Suprapubic skin (tissue), 4 donors: ENCODE results near the gene RAB40C. TPM values are rescaled to one million over a fixed set of nuclear protein-coding genes. Genes with fewer than 3 reads are reported as not detected.

ENCODE experiments used
- DNase-seq, 2 donors: peaks; one replicate each; pipeline ENCODE4 v3.0.0-alpha.2; 2019; ENCODE audit warnings: low spot score in 2 of 2
- H3K27ac ChIP-seq: fragments of 200-600 bp; sonication (generic); one replicate; pipeline ENCODE4 v1.5.1; 2019
- H3K27me3 ChIP-seq: fragments of 200-600 bp; sonication (generic); one replicate; pipeline ENCODE4 v1.5.1; 2019
- H3K36me3 ChIP-seq: fragments of 200-600 bp; sonication (generic); one replicate; pipeline ENCODE4 v1.5.1; 2019
- H3K4me1 ChIP-seq: fragments of 200-600 bp; sonication (generic); one replicate; pipeline ENCODE4 v1.5.1; 2019
- H3K4me3 ChIP-seq: fragments of 200-600 bp; sonication (generic); one replicate; pipeline ENCODE4 v1.5.1; 2019; ENCODE audit warnings: mild to moderate bottlenecking
- H3K9me3 ChIP-seq: fragments of 200-600 bp; sonication (generic); one replicate; pipeline ENCODE4 v1.5.1; 2019
- EP300 ChIP-seq: sonication (generic); formaldehyde crosslinking; IDR thresholded peaks from one replicate; pipeline ENCODE4 v1.6.1; 2017; ENCODE audit warnings: antibody characterized with exemption
- POLR2A ChIP-seq, 2 donors: fragments of 450-650 bp; IDR thresholded peaks; one replicate each; pipeline ENCODE4 v1.6.1; 2017; ENCODE audit warnings: antibody characterized with exemption in 2 of 2, mild to moderate bottlenecking in 2 of 2, moderate library complexity in 2 of 2
- POLR2AphosphoS5 ChIP-seq, 3 donors: sonication (generic); formaldehyde crosslinking; IDR thresholded peaks; one replicate each; pipeline ENCODE4 v1.6.1; 2017; ENCODE audit warnings: antibody characterized with exemption in 3 of 3
- WGBS: methylation state at CpG from one replicate; pipeline ENCODE4 v1.1.5; 2018; 5-methylcytosine and 5-hydroxymethylcytosine counted together
- total RNA-seq, 4 donors: library from RNA; depleted of rRNA; stranded (reverse); fragments of >200 nt; gene quantifications; one replicate each; pipeline ENCODE4 v1.1.0, GENCODE V29; 2016
- TF ChIP-seq, protein P1 (sequence below), 2 donors: fragments of 200-600 bp in 1 of 2; fragments of 450-650 bp in 1 of 2; sonication (generic) in 1 of 2; IDR thresholded peaks; one replicate each; pipeline ENCODE4 v1.5.1; 2016 to 2019; ENCODE audit warnings: antibody characterized with exemption in 2 of 2, mild to moderate bottlenecking in 1 of 2, moderate library complexity in 1 of 2

Gene RAB40C
- total RNA-seq, 4 donors from 2014 or later, result 77.8 to 116 (median 110) TPM

DNA sequence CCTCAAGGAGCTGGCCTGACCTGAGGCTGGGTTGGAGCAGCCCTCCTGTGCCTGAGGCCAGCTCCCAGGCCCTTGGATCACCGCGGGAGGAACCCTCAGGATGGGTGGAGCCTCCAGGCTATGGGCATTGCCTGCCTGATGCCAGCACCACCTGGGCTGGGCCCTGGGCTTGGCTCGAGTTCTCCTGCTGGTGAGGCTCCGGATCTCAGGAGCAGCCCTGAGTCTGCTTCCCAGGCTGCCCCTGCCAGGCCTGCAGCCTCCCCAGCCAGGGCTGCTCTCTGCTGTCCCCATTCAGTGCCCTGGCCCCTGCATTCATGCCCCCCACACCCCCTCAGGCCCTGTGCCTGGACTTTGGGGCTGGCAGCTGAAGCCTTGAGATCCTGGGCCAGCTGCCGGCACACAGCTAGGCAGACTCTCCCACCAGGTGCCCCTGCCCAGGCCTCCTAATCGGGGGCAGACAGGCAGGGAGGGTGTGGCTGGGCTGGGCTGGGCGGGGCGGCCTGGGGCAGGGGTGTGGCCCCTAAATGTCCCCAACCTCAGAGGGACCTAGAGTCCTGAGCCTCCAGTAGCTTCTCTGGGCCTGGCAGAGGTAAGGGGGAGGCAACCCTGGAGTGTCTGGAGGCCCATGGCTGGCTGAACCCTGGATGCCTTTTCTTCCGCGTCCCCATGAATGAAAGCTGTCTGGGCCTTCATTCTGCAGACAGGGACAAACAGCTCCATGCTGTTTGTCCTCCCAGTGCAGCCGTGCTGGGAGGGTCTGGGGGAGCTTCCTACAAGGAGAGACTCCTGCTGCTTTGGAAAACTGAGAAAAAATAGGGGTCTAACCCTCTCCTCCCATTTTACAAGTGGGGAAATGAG is 21.2 kb upstream of the RAB40C start:
- H3K4me3 ChIP-seq, result peak overlapping the region; percentile 80
- peaks cover 2% of the 10 kb centered on the region for H3K36me3 ChIP-seq
- WGBS, result 49% methylated on average over 9 of the region's 11 CpGs
- no peaks in the 10 kb centered on the region for H3K9me3 ChIP-seq
- peaks cover 58% of the 10 kb centered on the region for H3K4me1 ChIP-seq
- DNase-seq, result no peak
- no peaks in the 10 kb centered on the region for H3K27me3 ChIP-seq
- TF ChIP-seq POLR2A (IDR thresholded peaks at IDR 0.05) (no peak), EP300 (no peak), POLR2AphosphoS5 (IDR thresholded peaks at IDR 0.05) (no peak)
- TF ChIP-seq, protein P1, sequence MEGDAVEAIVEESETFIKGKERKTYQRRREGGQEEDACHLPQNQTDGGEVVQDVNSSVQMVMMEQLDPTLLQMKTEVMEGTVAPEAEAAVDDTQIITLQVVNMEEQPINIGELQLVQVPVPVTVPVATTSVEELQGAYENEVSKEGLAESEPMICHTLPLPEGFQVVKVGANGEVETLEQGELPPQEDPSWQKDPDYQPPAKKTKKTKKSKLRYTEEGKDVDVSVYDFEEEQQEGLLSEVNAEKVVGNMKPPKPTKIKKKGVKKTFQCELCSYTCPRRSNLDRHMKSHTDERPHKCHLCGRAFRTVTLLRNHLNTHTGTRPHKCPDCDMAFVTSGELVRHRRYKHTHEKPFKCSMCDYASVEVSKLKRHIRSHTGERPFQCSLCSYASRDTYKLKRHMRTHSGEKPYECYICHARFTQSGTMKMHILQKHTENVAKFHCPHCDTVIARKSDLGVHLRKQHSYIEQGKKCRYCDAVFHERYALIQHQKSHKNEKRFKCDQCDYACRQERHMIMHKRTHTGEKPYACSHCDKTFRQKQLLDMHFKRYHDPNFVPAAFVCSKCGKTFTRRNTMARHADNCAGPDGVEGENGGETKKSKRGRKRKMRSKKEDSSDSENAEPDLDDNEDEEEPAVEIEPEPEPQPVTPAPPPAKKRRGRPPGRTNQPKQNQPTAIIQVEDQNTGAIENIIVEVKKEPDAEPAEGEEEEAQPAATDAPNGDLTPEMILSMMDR (IDR thresholded peaks at IDR 0.05), result no peak
- peak overlapping the region; percentile 74 for H3K27ac ChIP-seq

DNA sequence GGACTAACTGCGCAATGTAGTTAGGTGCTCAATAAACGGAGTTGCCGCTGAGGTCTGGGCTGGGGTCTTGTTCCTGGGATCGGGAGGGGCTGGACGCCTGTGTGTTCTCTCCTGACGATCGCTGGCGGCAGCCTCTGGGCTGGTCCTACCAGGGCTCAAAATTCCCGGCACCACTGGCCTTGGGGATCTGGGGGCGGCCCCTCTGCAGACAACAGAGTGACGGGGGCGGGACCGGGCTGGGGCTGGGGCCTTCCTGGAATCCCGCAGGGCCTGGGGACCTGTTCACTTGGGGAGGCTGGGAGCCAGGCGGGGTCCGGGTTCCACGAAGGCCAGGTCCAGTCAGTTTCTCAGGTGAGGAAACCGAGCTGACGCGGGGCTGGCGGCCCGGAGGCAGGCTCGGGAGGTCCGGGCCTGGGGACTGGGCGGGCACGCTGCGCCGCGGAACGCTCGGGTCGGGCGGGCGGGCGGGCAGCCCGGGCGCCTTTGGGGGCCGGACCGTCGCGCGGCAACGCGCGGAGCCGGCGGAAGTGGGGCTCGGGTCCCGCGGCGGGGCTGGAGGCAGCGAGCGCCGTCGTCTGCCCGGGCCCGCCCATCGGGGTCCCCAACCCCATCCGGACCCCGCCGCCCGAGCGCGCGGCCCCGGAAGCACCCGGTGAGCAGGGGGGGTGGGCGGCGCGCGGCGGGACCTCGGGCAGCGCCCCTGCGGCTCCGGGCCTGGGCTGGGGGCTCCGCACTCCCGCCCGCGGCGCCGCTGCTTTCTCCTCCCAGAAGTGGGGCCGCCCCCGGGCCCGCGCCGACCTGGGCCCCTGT is 20.2 kb upstream of the RAB40C start, which contains the start of gene PIGQ:
PIGQ (plus strand) TSS at position 524 of the 810 bp plus-strand sequence. CDS start 4,107 bp downstream, outside the sequence.
- WGBS, result 40% methylated on average over 1 of the region's 87 CpGs
- DNase-seq, result peak; percentile 86 to 89
- H3K9me3 ChIP-seq, result no peaks in the 10 kb centered on the region
- no peaks in the 10 kb centered on the region for H3K27me3 ChIP-seq
- peak within 1 kb of the TSS; percentile 80 for H3K4me3 ChIP-seq
- no peak for TF ChIP-seq POLR2AphosphoS5 (IDR thresholded peaks at IDR 0.05)
- peaks cover 58% of the 10 kb centered on the region for H3K4me1 ChIP-seq
- H3K36me3 ChIP-seq, result peaks cover 12% of the 10 kb centered on the region
- peak within 1 kb of the TSS; percentile 74 for H3K27ac ChIP-seq

DNA sequence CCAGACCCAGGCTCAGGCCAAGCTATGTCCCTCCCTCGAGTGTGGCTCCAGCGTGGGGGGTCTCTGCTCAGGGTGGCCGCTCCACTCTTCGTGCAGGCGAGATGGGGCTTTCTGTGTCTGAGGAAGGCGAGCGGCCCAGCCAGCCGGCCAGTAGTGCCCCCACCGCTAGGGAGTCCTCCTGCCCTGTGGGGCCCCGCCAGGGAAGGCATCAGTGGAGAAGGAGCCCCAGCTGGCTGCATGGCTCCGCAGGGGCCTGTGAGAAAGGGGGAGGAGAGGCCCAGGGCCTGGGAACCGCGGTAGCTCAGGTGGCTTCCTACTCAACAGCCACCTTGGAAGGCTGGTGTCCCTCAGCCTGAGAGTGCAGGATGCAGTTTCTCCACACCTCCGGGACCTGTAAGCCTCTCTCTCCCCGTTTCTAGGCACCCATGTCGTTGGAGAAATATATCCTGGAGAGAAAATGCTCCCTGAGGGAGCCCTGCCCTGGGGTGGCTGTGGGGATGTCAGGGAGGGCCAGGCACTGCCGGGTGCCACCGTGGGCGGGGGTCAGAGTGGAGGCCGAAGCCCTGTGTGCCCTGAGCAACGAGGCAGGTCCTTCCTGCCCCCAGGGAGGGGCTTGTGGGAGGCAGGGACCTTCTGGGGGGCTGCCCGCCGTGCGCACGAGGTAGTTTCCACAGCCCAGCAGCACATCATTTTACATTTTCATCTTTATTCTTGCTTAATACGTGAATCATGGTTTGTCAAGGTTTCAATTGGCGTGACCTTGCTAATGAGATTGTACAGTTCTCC is 16.8 kb upstream of the RAB40C start:
- WGBS, result 90% methylated on average over 8 of the region's 27 CpGs

DNA sequence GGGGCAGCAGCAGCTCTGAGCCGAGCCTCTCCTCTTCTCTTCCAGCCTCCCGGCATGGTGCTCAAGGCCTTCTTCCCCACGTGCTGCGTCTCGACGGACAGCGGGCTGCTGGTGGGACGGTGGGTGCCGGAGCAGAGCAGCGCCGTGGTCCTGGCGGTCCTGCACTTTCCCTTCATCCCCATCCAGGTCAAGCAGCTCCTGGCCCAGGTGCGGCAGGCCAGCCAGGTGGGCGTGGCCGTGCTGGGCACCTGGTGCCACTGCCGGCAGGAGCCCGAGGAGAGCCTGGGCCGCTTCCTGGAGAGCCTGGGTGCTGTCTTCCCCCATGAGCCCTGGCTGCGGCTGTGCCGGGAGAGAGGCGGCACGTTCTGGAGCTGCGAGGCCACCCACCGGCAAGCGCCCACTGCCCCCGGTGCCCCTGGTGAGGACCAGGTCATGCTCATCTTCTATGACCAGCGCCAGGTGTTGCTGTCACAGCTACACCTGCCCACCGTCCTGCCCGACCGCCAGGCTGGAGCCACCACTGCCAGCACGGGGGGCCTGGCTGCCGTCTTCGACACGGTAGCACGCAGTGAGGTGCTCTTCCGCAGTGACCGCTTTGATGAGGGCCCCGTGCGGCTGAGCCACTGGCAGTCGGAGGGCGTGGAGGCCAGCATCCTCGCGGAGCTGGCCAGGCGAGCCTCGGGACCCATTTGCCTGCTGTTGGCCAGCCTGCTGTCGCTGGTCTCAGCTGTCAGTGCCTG is 15.7 kb upstream of the RAB40C start:
- Histone ChIP-seq H3K9me3 (no peaks in the 10 kb centered on the region), H3K4me1 (peaks cover 22% of the 10 kb centered on the region), H3K27ac (no peak overlapping the region), H3K36me3 (peaks cover 27% of the 10 kb centered on the region), H3K4me3 (no peak overlapping the region), H3K27me3 (no peaks in the 10 kb centered on the region)
- WGBS, result 94% methylated on average over 17 of the region's 46 CpGs
- TF ChIP-seq EP300 (no peak), POLR2AphosphoS5 (IDR thresholded peaks at IDR 0.05) (no peak), POLR2A (IDR thresholded peaks at IDR 0.05) (no peak)
- TF ChIP-seq, protein P1 (IDR thresholded peaks at IDR 0.05), result no peak
- no peak for DNase-seq

More for the DNA sequence above, 16.8 kb upstream of the RAB40C start:
- TF ChIP-seq, protein P1 (IDR thresholded peaks at IDR 0.05), result no peak
- no peak for TF ChIP-seq POLR2AphosphoS5 (IDR thresholded peaks at IDR 0.05)
- TF ChIP-seq POLR2A (IDR thresholded peaks at IDR 0.05), result no peak
- TF ChIP-seq EP300, result no peak
- no peak overlapping the region for H3K27ac ChIP-seq
- H3K4me3 ChIP-seq, result no peak overlapping the region
- no peak for DNase-seq
- no peaks in the 10 kb centered on the region for H3K27me3 ChIP-seq
- H3K9me3 ChIP-seq, result no peaks in the 10 kb centered on the region
- peaks cover 27% of the 10 kb centered on the region for H3K4me1 ChIP-seq
- H3K36me3 ChIP-seq, result peaks cover 27% of the 10 kb centered on the region
